HepG2 (cell line): ENCODE measurements around the gene THAP5. TPM values are rescaled to one million over a fixed set of nuclear protein-coding genes. Genes with fewer than 3 reads are reported as not detected.

Source experiments
- ATAC-seq: fragments of 200-7000 bp; cut with Tn5 transposase; 3 replicates; pipeline ENCODE4 v1.9.1; 2020; ENCODE audit warnings: mild to moderate bottlenecking, moderate library complexity
- BruUV-seq: library from RNA; stranded (reverse); fragments of 400-500 nt; replicated peaks from 2 replicates; lab custom pipeline; 2021; lab: Mats Ljungman, UMichigan
- CTCF ChIA-PET: fragments of 300-600 bp; formaldehyde crosslinking; extraction: SDS; loops from one replicate; lab custom pipeline; 2021; ENCODE audit warnings: low total read pairs, inconsistent platforms, low intra/inter-chr PET ratio; lab: Yijun Ruan, JAX
- POLR2A ChIA-PET: fragments of 350-600 bp; sonication (Branson Sonifier 250); formaldehyde crosslinking; loops from one replicate; lab custom pipeline; 2020; ENCODE audit warnings: antibody characterized with exemption, inconsistent platforms; lab: Yijun Ruan, JAX
- DNase-seq: peaks from one replicate; pipeline ENCODE4 v3.0.0-alpha.2; 2015; ENCODE audit warnings: low spot score
- FAIRE-seq: peaks from 3 replicates; lab custom pipeline; 2011; peaks lifted over from hg19 to GRCh38; lab: Jason Lieb, UNC
- H2AFZ ChIP-seq: one replicate; pipeline ENCODE4 v1.6.1; 2011; ENCODE audit warnings: low read length, inconsistent platforms
- H3K27ac ChIP-seq: fragments of 300-600 bp; 3 replicates; pipeline ENCODE4 v1.8.0; 2011; ENCODE audit warnings: mixed run types, mild to moderate bottlenecking, mixed read lengths, low read length, inconsistent platforms; ENCODE audit not compliant: insufficient read depth; ENCODE audit errors: extremely low read length
- H3K27me3 ChIP-seq, 2 experiments: fragments of 200-600 bp in 1 of 2; 2 replicates in 1 of 2; 3 replicates in 1 of 2; pipeline versions ENCODE4 v1.6.0 to v1.8.0; 2011; ENCODE audit warnings: low read length in 2 of 2, mild to moderate bottlenecking in 2 of 2, moderate library complexity in 2 of 2, inconsistent platforms in 1 of 2; ENCODE audit not compliant: insufficient read depth in 2 of 2, control insufficient read depth in 1 of 2
- H3K36me3 ChIP-seq, 2 experiments: fragments of 200-600 bp in 1 of 2; replicated peaks in 1 of 2; 2 replicates in 1 of 2; 3 replicates in 1 of 2; pipeline versions ENCODE4 v1.5.1 to v1.8.0; 2011; ENCODE audit warnings: low read length in 2 of 2, inconsistent platforms in 1 of 2; ENCODE audit not compliant: insufficient read depth in 2 of 2, control insufficient read depth in 1 of 2
- H3K4me1 ChIP-seq: 2 replicates; pipeline ENCODE4 v1.5.1; 2012; ENCODE audit warnings: low read length, inconsistent platforms; ENCODE audit not compliant: insufficient read depth
- H3K4me2 ChIP-seq: 2 replicates; pipeline ENCODE4 v1.6.0; 2011; ENCODE audit warnings: low read depth, low read length, inconsistent platforms
- H3K4me3 ChIP-seq, 3 experiments: fragments of 200-600 bp in 1 of 3; sonication (generic), shearing (Covaris generic) in 1 of 3; replicated peaks in 1 of 3; 2 replicates each; pipeline ENCODE4 v1.5.1; 2011 to 2016; ENCODE audit warnings: low read length in 3 of 3, inconsistent platforms in 2 of 3, low read depth in 2 of 3, mild to moderate bottlenecking in 2 of 3, control low read depth in 1 of 3, mixed read lengths in 1 of 3; ENCODE audit not compliant: insufficient read depth in 1 of 3
- H3K79me2 ChIP-seq: one replicate; pipeline ENCODE4 v1.6.1; 2011; ENCODE audit warnings: low read length, inconsistent platforms; ENCODE audit not compliant: insufficient read depth
- H3K9ac ChIP-seq: 2 replicates; pipeline ENCODE4 v1.6.0; 2011; ENCODE audit warnings: mild to moderate bottlenecking, low read depth, low read length, inconsistent platforms; ENCODE audit not compliant: insufficient read depth
- H3K9me3 ChIP-seq: 2 replicates; pipeline ENCODE4 v1.5.1; 2012; ENCODE audit warnings: mild to moderate bottlenecking, low read length
- H4K20me1 ChIP-seq: 2 replicates; pipeline ENCODE4 v1.6.0; 2011; ENCODE audit warnings: inconsistent platforms, mild to moderate bottlenecking, low read length, moderate library complexity; ENCODE audit not compliant: insufficient read depth
- ATAD3A ChIP-seq: sonication (generic); formaldehyde crosslinking; IDR thresholded peaks from 2 replicates; pipeline ENCODE4 v1.4.0; 2020; ENCODE audit warnings: missing genetic modification reagents
- BHLHE40 ChIP-seq: IDR thresholded peaks from 2 replicates; pipeline ENCODE4 v1.6.1; 2011; ENCODE audit warnings: low read length, improper control_type of control experiment
- CBX1 ChIP-seq: IDR thresholded peaks from one replicate; pipeline ENCODE4 v1.6.1; 2016; ENCODE audit warnings: antibody characterized with exemption, low read depth
- EP300 ChIP-seq, 3 experiments: sonication (generic) in 1 of 3; formaldehyde crosslinking in 1 of 3; IDR thresholded peaks; 2 replicates each; pipeline versions ENCODE4 v1.5.1 to v1.6.1; 2011 to 2020; ENCODE audit warnings: low read depth in 2 of 3, low read length in 2 of 3, borderline replicate concordance in 1 of 3, improper control_type of control experiment in 1 of 3, mild to moderate bottlenecking in 1 of 3, missing genetic modification reagents in 1 of 3, moderate library complexity in 1 of 3
- GABPB1 ChIP-seq: IDR thresholded peaks from 2 replicates; pipeline ENCODE4 v1.6.1; 2016; ENCODE audit warnings: mild to moderate bottlenecking, missing genetic modification reagents, moderate library complexity, missing compliant biosample characterization
- HDAC1 ChIP-seq: sonication (generic); formaldehyde crosslinking; IDR thresholded peaks from 2 replicates; pipeline ENCODE4 v1.5.1; 2020; ENCODE audit warnings: mild to moderate bottlenecking, missing genetic modification reagents
- KDM3A ChIP-seq: IDR thresholded peaks from 2 replicates; pipeline ENCODE4 v1.6.1; 2018; ENCODE audit warnings: low read depth, missing compliant biosample characterization
- SMARCC2 ChIP-seq: fragments of 450-650 bp; IDR thresholded peaks from 2 replicates; pipeline ENCODE4 v1.6.1; 2017; ENCODE audit warnings: antibody characterized with exemption, mild to moderate bottlenecking
- SPEN ChIP-seq: sonication (generic); formaldehyde crosslinking; IDR thresholded peaks from 2 replicates; pipeline ENCODE4 v1.5.1; 2020; ENCODE audit warnings: low read depth, mild to moderate bottlenecking, missing genetic modification reagents
- TBL1XR1 ChIP-seq: fragments of 150-350 bp; IDR thresholded peaks from 2 replicates; pipeline ENCODE4 v1.6.1; 2014; ENCODE audit warnings: borderline replicate concordance, low read length; ENCODE audit not compliant: partially characterized antibody
- TBX2 ChIP-seq: sonication (generic); formaldehyde crosslinking; IDR thresholded peaks from 2 replicates; pipeline ENCODE4 v1.5.0; 2020; ENCODE audit warnings: missing genetic modification reagents, mild to moderate bottlenecking, borderline replicate concordance
- WIZ ChIP-seq: sonication (generic); formaldehyde crosslinking; IDR thresholded peaks from 2 replicates; pipeline ENCODE4 v1.5.1; 2020; ENCODE audit warnings: mild to moderate bottlenecking, missing genetic modification reagents
- ZNF510 ChIP-seq: sonication (generic); formaldehyde crosslinking; IDR thresholded peaks from 2 replicates; pipeline ENCODE4 v1.4.0; 2020; ENCODE audit warnings: low read depth, mild to moderate bottlenecking, missing genetic modification reagents
- ZNF572 ChIP-seq: sonication (generic); formaldehyde crosslinking; IDR thresholded peaks from 2 replicates; pipeline ENCODE4 v1.5.1; 2020; ENCODE audit warnings: mild to moderate bottlenecking, missing genetic modification reagents
- ZNF720 ChIP-seq: sonication (generic); formaldehyde crosslinking; IDR thresholded peaks from 2 replicates; pipeline ENCODE4 v1.4.0; 2020; ENCODE audit warnings: missing genetic modification reagents
- in situ Hi-C: cut with HindIII; loops from 2 replicates; pipeline ENCODE4 v1.10.0; 2017; ENCODE audit warnings: low pct_unique_long_range_greater_than_20kb; ENCODE audit not compliant: extremely low pct_ligation_motif_present
- intact Hi-C: fragments of 100-400 bp; cut with micrococcal nuclease; formaldehyde crosslinking; loops from one replicate; pipeline ENCODE4 v1.10.0; 2022; ENCODE audit not compliant: unreplicated experiment
- polyA plus RNA-seq, 8 experiments: library from polyadenylated mRNA; depleted of rRNA in 3 of 8; stranded (reverse) in 7 of 8; unstranded in 1 of 8; fragments of >200 nt; fragmentation: Illumina TruSeq in 4 of 8; extraction: Trizol in 4 of 8; gene quantifications; 2 replicates each; pipeline versions ENCODE4 v1.2.1 to v1.2.3, GENCODE V29; 2011 to 2016; ENCODE audit warnings: low read depth in 4 of 8, missing spikeins in 1 of 8, mixed read lengths in 1 of 8; ENCODE audit not compliant: insufficient read depth in 1 of 8
- total RNA-seq, 5 experiments: library from RNA; depleted of rRNA; stranded (reverse); fragments of >200 nt; fragmentation: Illumina TruSeq; extraction: Trizol; gene quantifications; 2 replicates each; pipeline ENCODE4 v1.2.3, GENCODE V29; 2016; ENCODE audit warnings: low read depth in 1 of 5
- TF ChIP-seq, protein P1 (sequence below): sonication (generic); formaldehyde crosslinking; IDR thresholded peaks from 2 replicates; pipeline ENCODE4 v1.8.1; 2022; ENCODE audit warnings: low read depth, mild to moderate bottlenecking, missing genetic modification reagents
- TF ChIP-seq, protein P2 (sequence below): sonication (generic); formaldehyde crosslinking; IDR thresholded peaks from 2 replicates; pipeline ENCODE4 v1.8.0; 2022; ENCODE audit warnings: mild to moderate bottlenecking, missing genetic modification reagents
- TF ChIP-seq, protein P3 (sequence below): sonication (generic); formaldehyde crosslinking; IDR thresholded peaks from 2 replicates; pipeline ENCODE4 v1.4.0; 2020; ENCODE audit warnings: mild to moderate bottlenecking, missing genetic modification reagents
- TF ChIP-seq, protein P4 (sequence below): sonication (generic); formaldehyde crosslinking; IDR thresholded peaks from 2 replicates; pipeline ENCODE4 v1.5.0; 2020; ENCODE audit warnings: mild to moderate bottlenecking, missing genetic modification reagents

THAP5 gene
- total and polyA plus RNA-seq, 2 of the 13 experiments (the other 11 are each of a cell fraction or from before 2014, with no cell fraction given): 3.6 to 11.8 TPM

DNA sequence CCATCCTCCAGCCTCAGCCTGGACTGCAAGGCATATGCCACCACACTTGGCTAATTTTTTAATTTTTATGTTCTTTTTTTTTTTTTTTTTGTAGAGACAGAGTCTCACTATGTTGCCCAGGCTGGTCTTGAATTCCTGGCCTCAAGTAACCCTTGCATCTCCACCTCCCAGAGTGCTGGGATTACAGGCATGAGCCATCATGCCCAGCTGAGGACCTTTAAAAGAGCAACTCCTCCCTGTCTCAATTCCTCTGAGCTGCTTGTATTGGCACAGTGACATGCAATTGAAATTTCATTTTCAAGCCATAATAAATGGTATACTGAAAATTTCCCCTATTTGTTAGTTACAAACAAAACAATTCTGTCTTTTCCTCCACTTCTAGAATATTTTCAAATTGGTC lies 19.7 kb upstream of the THAP5 start:
- DNase-seq (no peak), FAIRE-seq (no peak), ATAC-seq (no peak)
- ChIA-PET CTCF (no interaction called here), POLR2A (no interaction called here)
- in situ Hi-C loops (no loop called here), intact Hi-C loops (no loop called here)
- no TSS peak for BruUV-seq
- no peaks in the 10 kb centered on the region; a peak in 1 of 5 replicates for H3K27me3 ChIP-seq
- no peaks in the 10 kb centered on the region for H3K9me3 ChIP-seq
- H3K9ac ChIP-seq: no peak overlapping the region
- H3K27ac ChIP-seq: no peak overlapping the region
- no peaks in the 10 kb centered on the region for H4K20me1 ChIP-seq
- no peaks in the 10 kb centered on the region for H3K36me3 ChIP-seq
- H2AFZ ChIP-seq: no peak overlapping the region
- H3K4me3 ChIP-seq: no peak overlapping the region
- H3K4me1 ChIP-seq: peaks cover 8% of the 10 kb centered on the region; the same call in 1 of the 2 replicates
- no peaks in the 10 kb centered on the region for H3K79me2 ChIP-seq
- TF ChIP-seq, protein P1, sequence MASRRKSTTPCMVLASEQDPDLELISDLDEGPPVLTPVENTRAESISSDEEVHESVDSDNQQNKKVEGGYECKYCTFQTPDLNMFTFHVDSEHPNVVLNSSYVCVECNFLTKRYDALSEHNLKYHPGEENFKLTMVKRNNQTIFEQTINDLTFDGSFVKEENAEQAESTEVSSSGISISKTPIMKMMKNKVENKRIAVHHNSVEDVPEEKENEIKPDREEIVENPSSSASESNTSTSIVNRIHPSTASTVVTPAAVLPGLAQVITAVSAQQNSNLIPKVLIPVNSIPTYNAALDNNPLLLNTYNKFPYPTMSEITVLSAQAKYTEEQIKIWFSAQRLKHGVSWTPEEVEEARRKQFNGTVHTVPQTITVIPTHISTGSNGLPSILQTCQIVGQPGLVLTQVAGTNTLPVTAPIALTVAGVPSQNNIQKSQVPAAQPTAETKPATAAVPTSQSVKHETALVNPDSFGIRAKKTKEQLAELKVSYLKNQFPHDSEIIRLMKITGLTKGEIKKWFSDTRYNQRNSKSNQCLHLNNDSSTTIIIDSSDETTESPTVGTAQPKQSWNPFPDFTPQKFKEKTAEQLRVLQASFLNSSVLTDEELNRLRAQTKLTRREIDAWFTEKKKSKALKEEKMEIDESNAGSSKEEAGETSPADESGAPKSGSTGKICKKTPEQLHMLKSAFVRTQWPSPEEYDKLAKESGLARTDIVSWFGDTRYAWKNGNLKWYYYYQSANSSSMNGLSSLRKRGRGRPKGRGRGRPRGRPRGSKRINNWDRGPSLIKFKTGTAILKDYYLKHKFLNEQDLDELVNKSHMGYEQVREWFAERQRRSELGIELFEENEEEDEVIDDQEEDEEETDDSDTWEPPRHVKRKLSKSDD (CRISPR knock-in tag): no peak
- TF ChIP-seq, protein P2, sequence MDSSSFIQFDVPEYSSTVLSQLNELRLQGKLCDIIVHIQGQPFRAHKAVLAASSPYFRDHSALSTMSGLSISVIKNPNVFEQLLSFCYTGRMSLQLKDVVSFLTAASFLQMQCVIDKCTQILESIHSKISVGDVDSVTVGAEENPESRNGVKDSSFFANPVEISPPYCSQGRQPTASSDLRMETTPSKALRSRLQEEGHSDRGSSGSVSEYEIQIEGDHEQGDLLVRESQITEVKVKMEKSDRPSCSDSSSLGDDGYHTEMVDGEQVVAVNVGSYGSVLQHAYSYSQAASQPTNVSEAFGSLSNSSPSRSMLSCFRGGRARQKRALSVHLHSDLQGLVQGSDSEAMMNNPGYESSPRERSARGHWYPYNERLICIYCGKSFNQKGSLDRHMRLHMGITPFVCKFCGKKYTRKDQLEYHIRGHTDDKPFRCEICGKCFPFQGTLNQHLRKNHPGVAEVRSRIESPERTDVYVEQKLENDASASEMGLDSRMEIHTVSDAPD (CRISPR knock-in tag): no peak
- TF ChIP-seq HDAC1 (no peak), ZNF720 (no peak), ZNF572 (CRISPR knock-in tag) (no peak), TBL1XR1 (no peak), BHLHE40 (no peak), EP300 (IDR thresholded peaks at IDR 0.05; ENCODE audit: low read depth in 2 of 2, low read length in 2 of 2) (no peak), EP300 (CRISPR knock-in tag; IDR thresholded peaks at IDR 0.05; ENCODE audit: borderline replicate concordance) (no peak), CBX1 (no peak), KDM3A (CRISPR knock-in tag) (no peak), ATAD3A (CRISPR knock-in tag) (no peak), SPEN (CRISPR knock-in tag) (no peak), ZNF510 (CRISPR knock-in tag) (no peak), WIZ (no peak), TBX2 (CRISPR knock-in tag) (no peak), GABPB1 (CRISPR knock-in tag) (no peak), SMARCC2 (no peak)
- TF ChIP-seq, protein P3, sequence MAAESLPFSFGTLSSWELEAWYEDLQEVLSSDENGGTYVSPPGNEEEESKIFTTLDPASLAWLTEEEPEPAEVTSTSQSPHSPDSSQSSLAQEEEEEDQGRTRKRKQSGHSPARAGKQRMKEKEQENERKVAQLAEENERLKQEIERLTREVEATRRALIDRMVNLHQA (CRISPR knock-in tag): no peak
- TF ChIP-seq, protein P4, sequence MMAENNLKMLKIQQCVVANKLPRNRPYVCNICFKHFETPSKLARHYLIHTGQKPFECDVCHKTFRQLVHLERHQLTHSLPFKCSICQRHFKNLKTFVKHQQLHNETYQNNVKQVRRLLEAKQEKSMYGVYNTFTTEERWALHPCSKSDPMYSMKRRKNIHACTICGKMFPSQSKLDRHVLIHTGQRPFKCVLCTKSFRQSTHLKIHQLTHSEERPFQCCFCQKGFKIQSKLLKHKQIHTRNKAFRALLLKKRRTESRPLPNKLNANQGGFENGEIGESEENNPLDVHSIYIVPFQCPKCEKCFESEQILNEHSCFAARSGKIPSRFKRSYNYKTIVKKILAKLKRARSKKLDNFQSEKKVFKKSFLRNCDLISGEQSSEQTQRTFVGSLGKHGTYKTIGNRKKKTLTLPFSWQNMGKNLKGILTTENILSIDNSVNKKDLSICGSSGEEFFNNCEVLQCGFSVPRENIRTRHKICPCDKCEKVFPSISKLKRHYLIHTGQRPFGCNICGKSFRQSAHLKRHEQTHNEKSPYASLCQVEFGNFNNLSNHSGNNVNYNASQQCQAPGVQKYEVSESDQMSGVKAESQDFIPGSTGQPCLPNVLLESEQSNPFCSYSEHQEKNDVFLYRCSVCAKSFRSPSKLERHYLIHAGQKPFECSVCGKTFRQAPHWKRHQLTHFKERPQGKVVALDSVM: no peak
- H3K4me2 ChIP-seq: no peak overlapping the region
